NCI-H2081 treated with DMSO at 0.1 percent for 48 hours (cell line): ENCODE results near the gene WASF1.

Experiments
- DNase-seq: peaks from one replicate; lab custom pipeline; 2025; lab: John Stamatoyannopoulos, UW

Gene WASF1

GRCh38 chr6:110179406-110180227 is at the start of gene WASF1:
WASF1 (minus strand) TSS chr6:110179670; CDS start chr6:110127601, 52,069 bp downstream.
- peak; percentile 85 for DNase-seq

DNA sequence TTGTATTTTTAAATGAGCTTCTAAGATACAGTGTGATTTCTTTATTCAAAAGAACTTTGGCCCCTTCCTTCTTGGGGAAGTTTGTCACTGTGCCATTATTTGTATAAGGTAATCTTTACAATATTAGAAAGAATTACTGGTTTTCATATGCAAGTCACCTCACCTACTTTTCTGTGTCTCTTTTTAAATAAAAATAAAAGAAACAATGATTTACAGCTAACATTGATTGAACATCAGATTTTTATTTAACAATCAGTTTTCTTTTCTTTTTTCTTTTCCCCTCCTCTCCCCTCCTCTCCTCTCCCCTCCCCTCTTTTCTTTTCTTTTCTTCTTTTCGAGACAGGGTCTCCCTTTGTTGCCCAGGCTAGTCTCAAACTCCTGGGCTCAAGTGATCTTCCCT is 46.8 kb upstream of the WASF1 start:
- DNase-seq = no peak

GRCh38 chr6:110221738-110222137 is 42.3 kb upstream of the WASF1 start:
- no peak for DNase-seq

GRCh38 chr6:110217266-110217665 is 37.8 kb upstream of the WASF1 start:
- no peak for DNase-seq

GRCh38 chr6:110216140-110216539 is 36.7 kb upstream of the WASF1 start:
- DNase-seq = no peak

DNA sequence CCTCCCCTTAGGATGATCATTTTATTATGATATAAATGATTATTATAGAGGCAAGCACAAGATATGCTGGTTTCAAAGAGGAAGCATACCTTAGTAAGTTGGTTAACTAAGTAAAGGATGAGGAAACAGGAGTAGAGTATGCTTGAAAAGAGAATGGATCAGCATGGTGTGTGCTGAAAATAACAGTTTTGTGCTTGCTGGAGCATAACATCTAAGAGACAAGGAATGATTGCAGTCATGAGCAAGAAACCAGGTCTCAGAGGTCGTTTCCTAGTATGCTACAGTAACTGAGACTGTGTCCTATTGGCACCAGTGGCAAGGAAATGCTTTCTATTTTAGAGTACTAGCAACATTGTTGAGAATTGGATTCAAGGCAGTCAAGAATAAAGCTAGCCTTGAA is 34.9 kb upstream of the WASF1 start:
- no peak for DNase-seq

GRCh38 chr6:110211753-110212152 is 32.3 kb upstream of the WASF1 start:
- no peak for DNase-seq

- no peak for DNase-seq
Measured at GRCh38 chr6:110207652-110208051, 28.2 kb upstream of the WASF1 start.

- no peak for DNase-seq
Measured at GRCh38 chr6:110201151-110201884, 21.8 kb upstream of the WASF1 start.

- no peak for DNase-seq
Measured at GRCh38 chr6:110198561-110198960, 19.1 kb upstream of the WASF1 start.

DNA sequence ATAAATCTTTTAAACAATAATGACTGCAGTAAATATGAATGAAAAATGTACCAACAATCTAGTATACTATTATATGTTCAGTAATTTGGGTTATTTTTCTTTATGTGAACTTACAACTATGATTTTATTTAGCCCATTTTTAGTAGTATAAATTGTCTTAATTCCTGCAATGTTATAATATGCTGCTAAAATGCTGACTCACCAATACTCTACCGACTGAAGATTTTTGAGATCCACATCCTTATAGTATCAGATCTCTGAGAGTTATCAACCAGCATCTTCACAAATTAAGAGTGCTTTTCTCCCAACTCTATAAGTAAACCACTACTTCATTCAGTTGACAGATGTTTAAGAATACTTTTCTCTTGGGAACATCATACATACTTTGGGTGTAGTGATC is 17.4 kb upstream of the WASF1 start:
- no peak for DNase-seq

DNA sequence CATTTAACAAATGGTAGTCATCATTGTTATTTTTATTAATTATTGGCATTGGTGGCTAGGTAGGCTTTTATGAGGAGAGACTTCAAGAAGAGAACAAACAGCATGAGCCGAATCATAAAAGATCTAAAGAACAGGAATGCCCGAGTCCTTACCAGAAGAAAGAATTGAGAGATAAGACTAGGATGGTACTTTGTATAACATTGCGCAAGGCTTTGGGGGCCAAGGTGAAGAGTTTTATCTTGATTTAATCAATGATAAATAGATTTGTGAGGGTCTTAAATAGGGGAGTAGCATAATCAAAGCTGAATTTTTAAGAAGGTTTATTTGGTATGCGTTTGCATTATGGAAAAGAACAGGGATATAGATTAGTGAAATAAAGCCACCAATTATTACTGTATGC is 16.2 kb upstream of the WASF1 start:
- no peak for DNase-seq

GRCh38 chr6:110191477-110191876 is 12.0 kb upstream of the WASF1 start:
- DNase-seq = no peak

DNA sequence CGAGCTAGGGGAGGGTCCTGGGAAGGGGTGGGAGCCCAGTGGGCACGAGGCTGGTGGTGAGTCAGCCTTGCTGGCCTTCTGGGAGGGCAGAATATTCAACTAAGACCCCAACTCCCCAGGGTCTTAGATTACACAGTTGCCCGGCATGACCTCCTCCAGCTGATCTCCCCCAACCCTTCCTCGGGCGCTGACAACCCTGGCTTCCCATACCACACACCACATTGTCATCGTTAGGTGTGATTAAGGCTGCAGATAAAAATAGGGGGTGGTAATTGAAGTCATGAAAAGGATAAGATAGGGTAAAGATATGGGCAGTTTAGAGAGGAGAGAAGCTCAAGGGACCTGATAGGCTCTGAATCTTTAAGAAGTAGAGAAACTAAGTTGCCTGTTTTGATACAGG is 11.3 kb upstream of the WASF1 start:
- DNase-seq = no peak

DNA sequence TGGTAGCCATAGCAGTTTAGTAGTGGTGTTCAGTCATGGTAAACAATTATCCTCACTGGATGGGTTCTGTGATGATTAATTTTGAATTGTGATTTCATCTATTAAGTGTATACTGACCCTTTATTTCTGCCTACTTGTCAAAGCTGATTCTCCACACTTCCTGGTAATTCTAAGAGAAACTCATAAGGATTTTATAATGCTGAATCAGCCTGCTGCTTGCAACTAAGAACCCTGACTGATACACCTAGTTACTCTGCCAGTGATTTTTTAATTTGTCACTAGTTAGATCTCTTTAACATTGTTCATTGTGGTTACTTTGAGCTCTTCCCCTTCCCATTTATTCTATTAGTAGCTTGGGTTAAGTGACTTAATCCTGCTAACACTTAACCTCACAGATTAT is 9.3 kb upstream of the WASF1 start:
- DNase-seq = no peak

GRCh38 chr6:110185879-110186278 is 6.4 kb upstream of the WASF1 start:
- no peak for DNase-seq

GRCh38 chr6:110183292-110183885 is 3.9 kb upstream of the WASF1 start:
- no peak for DNase-seq

GRCh38 chr6:110181131-110182030 is 1.9 kb upstream of the WASF1 start:
- no peak for DNase-seq

DNA sequence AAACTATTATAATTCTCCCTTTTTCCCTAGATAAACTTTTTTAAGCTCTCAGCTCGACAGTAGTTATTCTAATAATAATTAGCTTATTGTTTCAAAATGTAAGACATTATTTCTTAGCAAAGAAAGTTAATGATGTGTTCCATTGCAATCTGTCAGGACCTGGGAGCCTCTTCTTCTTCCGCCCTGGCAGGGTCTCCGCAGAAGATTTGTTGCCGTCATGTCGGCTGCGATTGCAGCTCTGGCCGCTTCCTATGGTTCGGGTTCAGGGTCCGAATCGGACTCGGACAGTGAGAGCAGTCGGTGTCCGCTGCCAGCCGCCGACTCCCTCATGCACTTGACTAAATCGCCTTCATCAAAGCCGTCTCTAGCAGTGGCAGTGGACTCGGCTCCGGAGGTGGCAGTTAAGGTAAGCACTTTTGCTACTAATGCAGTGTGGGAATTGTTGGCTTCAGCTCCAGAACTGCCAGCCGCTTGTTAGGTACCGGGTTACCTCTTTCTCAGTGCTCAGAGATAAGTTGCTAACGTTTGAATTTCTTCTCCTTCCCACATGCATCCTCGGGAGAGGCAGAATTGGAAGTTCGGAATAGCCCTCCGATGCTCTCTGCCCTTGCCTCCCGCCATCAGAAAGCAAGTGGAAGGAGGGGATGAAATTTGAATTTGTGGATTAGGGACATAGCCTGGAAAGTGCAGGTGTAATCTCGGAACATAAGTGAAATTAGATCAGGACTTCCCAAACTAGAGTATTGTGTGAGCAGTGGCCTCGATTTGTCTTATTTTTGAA is 948 bp upstream of the WASF1 start, which contains the start of gene CDC40:
TSS of gene CDC40 (plus strand) at position 200 of the 781 bp plus-strand sequence. CDS start at position 218, 18 bp downstream.
- no peak for DNase-seq

DNA sequence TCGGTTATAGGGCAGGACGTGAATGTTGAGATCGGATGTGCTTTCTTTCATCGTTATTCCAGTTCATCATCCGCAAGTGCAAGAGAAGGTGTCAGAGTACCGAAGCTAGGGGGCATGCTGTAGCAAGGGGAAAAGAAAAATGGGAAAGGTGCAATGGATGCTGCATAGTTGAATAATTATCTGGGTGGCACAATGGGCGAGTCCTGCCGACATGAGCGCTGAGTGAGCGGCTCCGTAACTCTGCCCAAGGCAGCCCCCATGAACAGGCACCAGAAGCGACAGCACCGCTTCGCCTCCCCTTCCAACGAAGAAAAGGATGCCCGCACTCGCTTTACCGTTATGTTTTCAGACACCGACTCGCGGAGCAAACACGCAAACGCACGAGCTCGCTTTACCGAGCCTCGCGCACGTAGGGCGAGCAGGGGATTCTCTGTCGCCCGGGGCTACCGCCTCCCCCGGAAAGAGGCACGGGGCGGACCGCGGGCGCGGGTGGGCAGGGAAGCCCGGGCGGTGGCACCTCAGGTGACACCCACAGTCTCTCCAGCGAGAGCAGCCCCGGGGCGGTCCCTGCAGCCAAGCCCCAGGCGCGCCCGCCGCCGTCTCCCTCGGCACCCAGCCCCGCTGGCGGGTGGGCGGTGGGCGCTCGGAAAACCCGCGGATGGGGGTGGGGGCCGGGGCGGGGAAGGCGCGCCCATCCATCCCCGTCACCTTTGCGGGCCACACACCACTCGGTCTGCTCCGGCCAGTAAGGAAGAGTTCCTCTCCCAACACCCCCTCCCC is 654 bp downstream of the WASF1 start:
- peak; percentile 2 for DNase-seq
